Pulmonary artery endothelial cell (primary cell): ENCODE data around the gene PLA2G4A. TPM values are rescaled to one million over a fixed set of nuclear protein-coding genes. Genes with fewer than 3 reads are reported as not detected.
A peak's percentile ranks its signal among the peaks of the same experiment; 100 is the strongest.

Source experiments
- DNase-seq: peaks from one replicate; pipeline ENCODE4 v3.0.0-alpha.2; 2011; ENCODE audit warnings: low read depth, low spot score
- total RNA-seq: library from RNA; depleted of rRNA; stranded (reverse); fragments of >200 nt; gene quantifications from 2 replicates; pipeline ENCODE4 v1.2.3, GENCODE V29; 2014

Gene PLA2G4A
- 18.6 and 18.9 TPM in 2 replicates for total RNA-seq

DNA sequence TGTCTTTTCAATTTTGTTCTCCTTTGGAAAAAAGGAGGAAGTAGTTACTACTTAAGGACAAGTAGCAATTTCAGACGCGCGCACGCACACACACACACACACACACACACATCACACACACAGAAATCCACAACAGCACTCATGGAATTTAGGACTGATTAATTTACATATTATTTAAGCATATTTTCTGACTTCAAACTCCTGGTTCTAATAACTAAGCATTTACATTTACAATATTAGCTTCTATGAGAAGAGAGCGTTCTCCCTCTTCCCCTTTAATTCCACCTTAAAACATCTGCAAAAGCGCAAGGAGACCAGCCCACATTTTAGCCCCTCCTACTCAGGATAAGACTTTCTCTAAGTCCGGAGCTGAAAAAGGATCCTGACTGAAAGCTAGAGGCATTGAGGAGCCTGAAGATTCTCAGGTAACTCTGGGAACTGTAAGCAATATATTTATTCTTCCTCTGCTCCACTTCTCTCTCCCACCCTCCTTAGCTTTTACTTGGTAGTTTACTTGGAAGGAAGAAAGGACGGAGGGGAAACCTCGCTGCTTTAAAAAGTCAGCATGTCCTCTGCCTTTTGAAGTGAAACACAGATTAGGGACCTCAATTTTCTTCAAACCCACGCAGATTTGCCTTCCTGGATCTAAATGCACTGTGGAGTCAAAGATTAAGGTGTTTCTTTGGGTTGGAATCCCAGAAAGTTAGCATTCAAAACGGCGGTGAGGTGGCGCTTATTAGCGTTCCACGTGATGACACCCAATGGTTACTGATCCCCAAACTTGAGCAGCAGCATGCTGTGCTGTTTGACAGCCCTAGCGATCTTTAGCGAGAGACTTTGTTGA, at the start of gene PLA2G4A:
Gene PLA2G4A, plus strand, starts transcription at position 339 of the 844 bp plus-strand sequence. CDS start 25,406 bp downstream, outside the sequence.
- DNase-seq: peak; percentile 39

DNA sequence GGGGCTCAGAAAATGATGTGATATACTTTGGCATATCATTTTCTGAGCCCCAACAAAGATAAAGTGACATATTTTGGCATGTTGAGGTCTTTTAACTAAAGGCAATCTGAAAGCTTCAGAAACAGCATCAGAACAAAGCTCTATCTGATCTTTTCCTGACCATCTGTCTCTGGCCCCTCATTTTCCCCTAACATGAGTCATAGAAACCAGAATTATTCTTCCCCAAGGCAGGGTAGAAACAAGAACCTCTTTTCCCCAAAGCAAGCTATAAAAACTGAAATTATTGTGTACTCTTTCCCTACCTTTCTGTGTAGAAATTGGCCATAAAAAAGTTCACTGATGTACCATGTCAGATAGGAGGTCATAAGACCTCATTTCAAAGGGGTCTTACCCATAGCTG, 48.7 kb upstream of the PLA2G4A start:
- DNase-seq: no peak

DNA sequence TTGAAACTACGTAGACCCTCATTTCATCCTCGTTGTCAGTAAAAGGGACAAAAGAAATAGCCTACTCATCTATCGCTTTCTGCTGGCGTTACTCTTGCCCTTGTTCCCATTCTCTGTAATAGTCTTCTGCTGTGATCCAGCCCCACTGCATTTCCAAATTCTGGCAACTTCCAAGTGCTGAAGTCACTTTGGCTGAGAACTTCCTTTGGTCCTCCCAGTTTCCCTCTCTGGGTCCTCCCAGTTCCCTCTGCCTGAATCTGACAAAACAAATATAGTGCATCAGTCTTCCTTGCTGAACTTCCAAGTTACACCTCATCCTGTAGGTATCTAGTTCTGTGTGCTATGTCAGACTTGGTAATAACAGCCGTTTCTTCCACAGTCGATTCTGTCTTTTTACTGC, 47.0 kb upstream of the PLA2G4A start:
- no peak for DNase-seq

DNA sequence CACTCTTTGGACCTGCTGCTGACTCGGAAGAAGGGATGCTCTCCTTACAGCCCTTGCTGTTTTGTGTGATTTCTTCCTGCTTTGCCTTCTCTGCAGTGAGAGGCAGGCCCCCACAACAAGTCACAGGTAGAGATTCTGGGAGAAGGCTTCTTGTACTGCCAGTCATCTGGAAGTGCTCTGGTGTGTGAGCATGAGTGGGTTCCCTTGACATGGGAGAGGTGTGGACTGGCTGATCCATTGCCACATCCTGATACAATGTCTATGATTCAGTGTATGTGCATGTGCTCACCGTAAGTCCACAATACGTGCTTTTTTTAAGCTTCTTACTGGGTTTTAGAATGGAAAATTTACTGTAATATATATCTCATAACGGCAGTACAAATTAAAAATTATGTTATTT, 46.0 kb upstream of the PLA2G4A start:
- no peak for DNase-seq

DNA sequence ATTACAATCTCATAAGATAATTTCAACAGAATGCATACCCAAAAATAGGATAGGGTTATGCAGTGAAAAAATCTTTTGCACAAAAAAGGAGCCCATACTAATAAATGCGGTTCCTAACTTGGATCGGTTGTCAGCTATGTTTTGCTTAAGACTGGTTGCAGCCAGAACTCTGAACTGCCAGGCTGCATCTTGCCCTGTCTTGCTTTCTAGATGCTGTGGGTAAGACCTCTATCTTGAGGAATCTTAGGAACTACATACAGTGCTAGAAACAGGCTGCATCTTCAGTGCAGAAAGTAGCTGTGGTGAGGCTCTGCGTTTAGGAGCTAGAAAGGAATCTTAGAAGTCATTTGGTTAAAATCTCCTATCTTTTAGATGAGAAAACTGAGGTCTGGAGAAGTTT, 45.6 kb upstream of the PLA2G4A start:
- DNase-seq: no peak

DNA sequence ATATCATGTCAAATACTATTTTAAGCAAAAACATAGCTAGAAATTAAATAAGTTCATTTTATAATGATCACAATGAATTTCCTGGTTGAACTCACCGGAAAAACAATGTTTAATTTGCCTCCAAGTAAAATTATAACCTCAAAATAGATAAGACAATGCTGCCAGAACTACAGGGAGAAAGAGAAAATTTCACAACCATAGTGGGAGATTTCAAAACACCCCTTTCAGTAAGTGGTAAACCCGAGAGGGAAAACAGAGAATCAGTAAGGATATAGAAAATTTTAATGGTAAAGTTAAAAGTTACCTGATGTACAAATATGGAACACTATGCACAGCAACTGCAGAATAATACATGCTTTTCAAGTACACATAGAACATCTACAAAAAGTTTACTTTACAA, 43.2 kb upstream of the PLA2G4A start:
- DNase-seq: no peak

DNA sequence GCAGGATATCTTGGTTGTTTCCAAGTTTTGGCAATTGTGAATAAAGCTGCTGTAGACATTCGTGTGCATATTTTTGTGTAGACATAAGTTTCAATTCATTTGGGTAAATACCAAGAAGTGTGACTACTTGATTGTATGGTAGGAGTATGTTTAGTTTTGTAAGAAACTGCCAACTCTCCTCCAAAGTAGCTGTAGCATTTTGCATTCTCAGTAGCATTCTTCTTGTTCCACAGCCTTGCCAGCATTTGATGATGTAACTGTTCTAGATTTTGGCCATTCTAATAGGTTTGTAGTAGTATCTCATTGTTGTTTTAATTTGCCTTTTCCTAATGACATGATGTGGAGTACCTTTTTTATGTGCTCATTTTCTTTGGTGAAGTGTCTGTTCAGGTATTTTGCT, 38.6 kb upstream of the PLA2G4A start:
- DNase-seq: no peak

DNA sequence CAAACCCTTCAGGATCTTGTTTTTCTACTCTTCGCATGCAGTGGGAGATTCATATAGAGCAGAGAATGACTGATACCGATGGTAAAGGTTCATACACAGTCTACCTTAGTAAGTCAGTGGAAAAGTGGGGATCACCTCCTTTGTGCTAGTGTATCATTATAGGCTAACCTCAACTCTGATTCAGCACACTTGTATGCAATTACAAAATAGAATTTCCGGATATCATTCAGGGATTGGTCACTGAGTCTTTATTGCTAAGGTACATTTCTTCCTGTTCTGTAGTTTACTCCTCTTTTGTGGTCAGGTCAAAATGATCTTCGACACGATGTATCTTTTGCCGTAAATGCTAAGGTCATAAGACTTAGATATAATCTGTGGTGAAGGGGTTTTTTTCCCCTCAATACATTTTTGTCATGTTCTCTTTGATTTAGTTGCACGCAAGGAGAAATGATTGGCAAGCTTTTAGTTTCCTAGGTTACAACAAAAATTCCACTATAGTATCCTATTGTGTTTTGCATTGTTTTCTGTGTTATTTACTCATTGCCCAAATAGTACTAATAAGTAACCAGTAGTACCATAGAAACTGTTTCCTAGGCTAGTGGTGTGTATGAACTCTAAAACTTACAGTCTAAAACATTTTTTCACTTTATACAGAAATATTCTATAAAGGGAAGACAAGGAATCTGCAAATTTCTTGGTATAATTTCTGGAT, 35.7 kb upstream of the PLA2G4A start:
- no peak for DNase-seq

DNA sequence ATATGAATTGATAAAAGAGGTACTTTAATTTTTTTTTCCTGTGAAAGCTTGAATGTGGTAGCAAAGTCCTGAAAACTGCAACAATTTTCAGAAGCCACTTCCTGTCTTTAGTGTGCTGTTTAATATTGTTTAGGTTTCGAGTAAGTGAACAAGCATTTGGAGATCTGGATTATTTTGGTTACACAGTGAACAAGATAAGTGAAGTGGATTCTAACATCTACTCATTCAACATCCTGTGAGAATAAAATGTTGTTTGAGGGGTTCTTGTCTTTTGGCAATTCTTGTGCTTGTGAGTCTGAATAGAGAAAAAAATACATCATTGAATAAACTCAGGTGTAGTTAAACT, 35.2 kb upstream of the PLA2G4A start:
- DNase-seq: no peak

DNA sequence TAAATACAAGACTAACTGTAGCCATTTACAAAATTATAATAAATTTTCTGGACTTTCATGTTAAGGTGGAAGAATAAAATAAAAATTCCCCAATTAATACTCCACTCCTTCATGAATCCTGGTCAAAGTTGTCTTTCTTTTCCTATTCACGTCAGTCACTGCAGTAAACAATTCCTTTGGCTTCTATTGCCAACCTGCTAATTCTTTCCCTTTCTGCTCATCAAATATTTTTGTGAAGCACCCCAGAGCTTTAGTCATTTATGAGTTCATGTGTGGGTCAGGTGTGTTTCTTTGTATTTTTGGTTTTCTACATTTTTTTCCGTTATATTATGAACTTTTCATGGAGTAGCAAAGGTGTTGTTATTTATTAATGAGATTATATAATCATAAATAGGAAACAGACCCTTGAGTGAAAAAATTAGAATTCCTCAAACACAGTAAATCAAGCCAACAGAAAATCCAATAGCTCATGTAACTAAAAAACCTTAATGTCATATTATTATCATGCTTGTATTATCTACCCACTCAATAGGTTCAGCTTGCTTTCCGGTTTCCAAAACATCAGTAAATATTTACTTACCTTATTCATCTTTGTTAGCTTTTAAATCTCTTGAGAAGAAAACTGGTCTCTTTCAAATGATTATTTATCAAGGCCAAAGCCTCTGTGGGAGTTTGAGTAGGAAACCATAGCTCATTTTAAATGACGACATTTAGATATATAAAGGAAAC, 29.6 kb upstream of the PLA2G4A start:
- DNase-seq: no peak

DNA sequence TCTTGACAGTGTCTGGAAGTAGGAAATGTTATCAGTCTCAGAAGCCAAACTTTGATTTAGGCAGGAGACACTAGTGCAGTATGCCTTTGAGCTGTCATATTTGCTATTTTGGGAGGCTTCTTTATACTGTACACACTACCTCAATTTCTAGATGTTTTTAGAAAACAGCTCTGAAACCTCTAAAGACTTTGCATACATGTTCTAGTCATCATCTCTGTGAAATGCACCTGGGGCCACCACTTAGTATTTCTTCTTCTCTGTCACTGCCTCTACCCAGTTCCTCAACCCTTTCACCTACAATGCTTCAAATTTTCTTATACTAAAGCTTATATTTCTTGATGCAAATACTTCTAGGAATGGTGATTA, 29.1 kb upstream of the PLA2G4A start:
- no peak for DNase-seq

DNA sequence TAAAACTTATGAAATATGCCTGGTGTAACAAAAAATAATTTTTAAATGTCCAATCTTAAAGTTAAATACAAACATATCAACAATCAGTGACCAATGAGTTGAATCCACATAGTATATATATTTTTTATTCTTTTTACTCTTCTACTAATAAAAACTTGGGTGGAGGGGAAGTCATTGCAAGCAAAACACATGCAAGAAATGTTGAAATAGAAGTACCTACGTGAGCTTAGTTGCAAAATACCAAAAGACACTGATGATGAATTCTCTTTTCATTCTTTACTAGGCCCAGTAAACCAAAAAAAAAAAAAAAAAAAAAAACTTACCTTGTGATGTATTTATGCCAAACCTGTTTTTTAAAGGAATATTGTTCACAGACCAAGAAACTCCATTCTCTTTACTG, 26.4 kb upstream of the PLA2G4A start:
- no peak for DNase-seq

DNA sequence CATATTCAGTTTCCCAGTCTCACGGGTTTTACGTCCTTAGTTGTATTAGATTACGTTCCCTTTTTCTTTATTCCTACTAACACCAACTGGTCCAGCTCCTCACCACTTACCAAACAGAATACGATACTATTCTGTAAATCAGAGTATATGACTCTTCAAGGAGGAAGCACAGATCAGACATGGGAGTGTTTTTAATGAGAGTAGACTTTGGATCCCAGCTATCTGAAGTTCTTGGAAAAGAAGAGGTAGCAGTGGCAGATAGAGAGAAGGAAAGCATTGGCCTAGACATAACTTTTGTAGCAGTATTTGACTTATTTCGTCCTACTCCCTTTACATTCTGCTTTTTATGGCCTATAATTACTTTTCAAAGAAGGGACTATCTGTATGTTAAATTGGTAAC, 24.1 kb upstream of the PLA2G4A start:
- DNase-seq: no peak

DNA sequence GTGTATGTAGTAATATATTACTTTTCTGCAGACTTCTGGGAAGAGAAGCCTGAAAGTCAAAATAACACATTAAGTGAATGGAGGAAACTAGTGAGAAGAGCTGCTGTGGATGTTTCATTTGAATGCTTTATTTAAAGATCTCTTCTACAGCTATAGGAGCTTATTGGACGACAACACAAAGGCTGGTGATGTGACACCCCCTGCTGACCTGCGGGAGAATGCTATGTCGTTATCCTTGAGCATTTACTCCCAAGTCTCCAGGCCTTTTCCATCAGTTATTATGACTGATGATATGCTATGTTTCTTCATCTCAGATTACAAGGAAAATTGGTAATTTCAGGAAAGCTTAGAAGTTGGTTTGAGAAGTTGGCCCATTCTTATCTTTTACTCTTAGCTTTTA, 22.3 kb upstream of the PLA2G4A start:
- peak; percentile 20 for DNase-seq

DNA sequence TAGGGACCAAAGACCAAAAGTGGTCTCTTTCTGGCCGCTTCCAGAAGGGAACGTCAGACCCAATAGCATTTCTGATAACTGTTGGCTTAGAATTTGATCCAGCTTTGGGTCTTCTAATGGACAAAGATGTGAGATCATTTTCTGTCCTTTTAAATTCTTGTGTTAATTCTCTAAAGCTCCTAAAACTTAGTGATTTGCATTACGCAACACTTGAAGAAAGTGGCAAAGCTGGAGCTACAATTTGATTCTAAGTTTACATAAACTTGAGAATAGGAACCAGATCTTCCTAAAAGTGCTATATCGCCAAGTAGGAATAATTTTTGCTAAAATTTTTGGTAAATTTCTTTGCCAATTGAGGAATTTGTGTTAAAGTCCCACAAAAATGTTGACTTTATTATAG, 21.6 kb upstream of the PLA2G4A start:
- DNase-seq: no peak

DNA sequence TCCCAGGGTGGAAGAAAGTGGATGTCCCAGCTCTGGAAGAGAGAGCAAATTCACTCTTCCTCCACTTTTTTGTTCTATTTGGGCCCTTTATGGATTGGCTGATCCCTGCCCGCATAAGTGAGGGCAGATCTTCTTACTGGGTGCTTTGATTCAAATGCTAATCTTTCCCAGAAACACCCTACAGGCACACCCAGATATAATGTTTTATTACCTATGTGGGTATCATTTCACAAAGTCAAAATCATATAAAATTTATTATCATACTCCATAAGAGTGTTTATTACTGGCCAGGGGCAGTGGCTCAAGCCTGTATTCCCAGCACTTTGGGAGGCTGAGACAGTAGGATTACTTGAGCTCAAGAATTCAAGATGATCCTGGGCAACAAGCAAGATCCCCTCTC, 16.9 kb upstream of the PLA2G4A start:
- DNase-seq: no peak

DNA sequence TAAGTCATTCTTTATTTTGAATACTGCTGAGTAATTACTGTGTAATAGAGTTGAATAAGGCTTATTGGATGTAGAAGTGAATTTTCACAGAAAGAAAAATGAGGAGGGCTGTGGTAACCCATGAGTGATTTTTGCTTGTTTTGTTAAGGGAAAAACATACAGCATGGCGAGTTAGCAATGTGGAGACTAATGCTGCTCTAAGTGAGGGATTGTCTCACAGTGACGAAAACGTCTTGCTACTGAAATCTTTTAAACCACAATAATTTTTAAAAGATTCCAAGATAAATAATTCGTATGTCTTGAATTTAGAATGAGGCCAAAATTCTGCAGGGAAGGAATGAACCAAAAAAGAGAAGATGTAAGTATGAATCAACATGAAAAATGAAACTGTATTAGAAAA, 16.2 kb upstream of the PLA2G4A start:
- no peak for DNase-seq

DNA sequence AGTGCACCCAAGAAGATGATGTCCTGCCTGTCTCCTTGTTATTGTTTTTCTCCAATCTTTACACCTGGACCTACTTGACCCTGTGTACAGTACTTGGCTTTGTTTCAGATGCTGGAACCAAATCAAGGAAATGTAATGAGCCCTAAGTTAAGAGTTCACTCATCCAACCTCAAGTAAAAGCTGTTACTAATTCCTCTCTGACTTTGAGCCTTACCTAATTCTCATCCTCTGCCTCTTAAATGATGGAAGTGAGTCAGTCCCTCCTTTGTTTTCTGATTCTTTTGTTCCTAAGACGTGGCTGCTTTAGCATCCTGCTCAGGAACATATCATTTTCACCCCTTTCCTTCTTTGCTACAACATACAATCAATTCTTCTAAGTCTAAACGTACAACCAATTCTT, 15.3 kb upstream of the PLA2G4A start:
- peak; percentile 13 for DNase-seq

DNA sequence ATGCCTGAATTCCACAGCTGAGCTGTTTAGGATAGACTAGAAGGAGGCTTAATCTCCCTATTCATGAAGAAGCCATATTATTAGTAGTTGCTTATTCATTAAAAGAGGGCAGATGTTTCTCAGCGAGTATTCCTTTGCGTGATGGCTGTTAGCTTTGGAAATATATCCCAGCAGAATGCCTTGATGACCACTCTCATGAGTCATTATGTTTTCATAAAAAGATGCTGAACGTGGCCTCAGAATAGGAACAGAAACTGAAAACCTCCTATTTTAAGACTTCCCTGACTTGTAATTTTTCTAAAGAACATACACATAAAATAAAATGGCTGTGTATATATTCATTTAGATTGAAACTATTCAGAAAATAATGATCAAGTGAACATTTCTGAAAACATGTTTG, 9.6 kb upstream of the PLA2G4A start:
- no peak for DNase-seq

DNA sequence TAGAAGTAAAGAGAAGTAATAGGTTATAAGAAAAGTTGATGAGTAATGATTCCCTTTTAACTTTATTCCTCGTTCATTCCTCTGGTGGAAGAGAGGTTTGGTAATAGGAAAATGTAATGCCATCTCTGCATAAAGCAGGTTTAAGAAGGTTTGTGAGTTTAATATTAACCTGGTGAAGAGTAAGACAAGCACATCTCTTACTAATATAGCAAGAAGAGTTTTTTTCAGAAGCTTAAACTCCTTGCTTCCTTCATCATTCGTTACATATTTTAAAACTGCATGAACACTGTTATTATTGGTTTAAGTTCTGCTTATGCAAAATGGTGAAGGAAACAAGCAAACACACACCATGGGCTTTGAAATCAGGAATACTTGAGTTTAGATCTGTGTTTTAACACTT, 9.2 kb upstream of the PLA2G4A start:
- no peak for DNase-seq

DNA sequence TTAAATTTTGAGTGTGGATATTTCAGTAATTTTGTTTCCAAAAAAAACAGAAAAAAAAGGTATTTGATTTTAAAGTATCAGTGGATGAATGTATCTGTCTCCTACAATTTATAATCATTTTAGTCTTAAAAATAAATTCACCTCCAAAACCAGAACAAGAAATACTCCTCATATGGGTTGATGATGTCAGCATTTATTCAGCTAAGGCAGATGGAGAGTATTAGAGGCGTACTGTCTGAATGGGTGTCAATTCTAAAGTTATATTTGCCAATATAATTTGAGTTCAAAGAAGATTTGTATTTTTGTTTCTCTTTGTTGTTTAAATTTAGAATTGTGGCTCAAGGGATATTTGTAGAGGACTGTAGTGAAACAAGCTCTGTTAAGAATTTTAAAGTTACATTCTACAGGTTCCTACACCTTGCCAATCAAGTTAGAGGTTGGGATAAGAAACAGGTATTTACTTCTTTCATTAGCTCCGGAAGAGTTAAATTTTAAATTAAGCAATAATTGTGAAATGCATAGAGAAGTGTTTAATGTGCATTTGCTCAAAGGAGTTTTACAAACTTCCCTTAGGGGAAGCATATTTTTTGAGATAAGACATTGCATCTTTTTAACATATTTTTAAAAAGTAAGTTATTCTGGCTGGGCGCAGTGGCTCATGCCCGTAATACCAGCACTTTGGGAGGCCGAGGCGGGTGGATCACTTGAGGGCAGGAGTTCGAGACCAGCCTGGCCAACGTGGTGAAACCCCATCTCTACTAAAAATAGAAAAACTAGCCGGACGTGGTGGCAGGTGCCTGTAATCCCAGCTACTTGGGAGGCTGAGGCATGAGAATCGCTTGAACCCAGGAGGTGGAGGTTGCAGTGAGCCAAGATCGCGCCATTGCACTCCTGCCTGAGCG, 1.2 kb downstream of the PLA2G4A start:
- DNase-seq: no peak
